WTC11 (cell line): Measurements from ENCODE around the gene NOX1. TPM values are rescaled to one million over a fixed set of nuclear protein-coding genes. Genes with fewer than 3 reads are reported as not detected.

Experiments
- ATAC-seq: fragments of 200-7000 bp; cut with Tn5 transposase; 2 replicates; pipeline ENCODE4 v1.10.0; 2021; ENCODE audit warnings: mild to moderate bottlenecking, moderate library complexity
- Bru-seq: library from RNA; stranded (reverse); fragments of 400-500 nt; gene quantifications from one replicate; lab custom pipeline; 2021; lab: Mats Ljungman, UMichigan
- CTCF ChIA-PET: fragments of 300-600 bp; sonication (Branson Sonifier 250); formaldehyde crosslinking; loops from one replicate; lab custom pipeline; 2021; ENCODE audit warnings: antibody characterized with exemption; lab: Charles Lee
- POLR2A ChIA-PET: fragments of 350-600 bp; sonication (Branson Sonifier 250); formaldehyde crosslinking; loops from one replicate; lab custom pipeline; 2021; ENCODE audit warnings: antibody characterized with exemption; lab: Charles Lee
- DNase-seq: peaks from one replicate; pipeline ENCODE4 v3.0.0; 2021; ENCODE audit warnings: low spot score
- H3K27ac Mint-ChIP-seq: 2 replicates; pipeline ENCODE4 v1.8.0; 2021; ENCODE audit warnings: mixed read lengths
- H3K27me3 Mint-ChIP-seq: 2 replicates; pipeline ENCODE4 v1.8.0; 2021; ENCODE audit warnings: low read depth, mild to moderate bottlenecking, moderate library complexity, mixed read lengths
- H3K36me3 Mint-ChIP-seq: 2 replicates; pipeline ENCODE4 v1.8.0; 2021; ENCODE audit warnings: mixed read lengths
- H3K4me1 Mint-ChIP-seq: 2 replicates; pipeline ENCODE4 v1.8.0; 2022; ENCODE audit warnings: mixed read lengths
- H3K4me3 Mint-ChIP-seq: 2 replicates; pipeline ENCODE4 v1.8.0; 2021; ENCODE audit warnings: mild to moderate bottlenecking, moderate library complexity, mixed read lengths
- H3K9me3 Mint-ChIP-seq: 2 replicates; pipeline ENCODE4 v1.8.0; 2021; ENCODE audit warnings: mixed read lengths
- ETV6 ChIP-seq: sonication (generic); formaldehyde crosslinking; IDR thresholded peaks from 2 replicates; pipeline ENCODE4 v1.8.1; 2022; ENCODE audit warnings: mild to moderate bottlenecking, missing genetic modification reagents
- GABPB1 ChIP-seq: sonication (generic); formaldehyde crosslinking; IDR thresholded peaks from 2 replicates; pipeline ENCODE4 v1.8.1; 2023; ENCODE audit warnings: mild to moderate bottlenecking, missing genetic modification reagents
- JAZF1 ChIP-seq: fragments of 250-450 bp; sonication (Bioruptor Pico); IDR thresholded peaks from 2 replicates; pipeline ENCODE4 v1.9.0; 2021; ENCODE audit warnings: moderate library complexity, mild to moderate bottlenecking, inconsistent platforms
- OVOL2 ChIP-seq: fragments of 250-450 bp; sonication (Bioruptor Pico); IDR thresholded peaks from 2 replicates; pipeline ENCODE4 v1.9.0; 2021; ENCODE audit warnings: mild to moderate bottlenecking, borderline replicate concordance
- SMAD3 ChIP-seq: sonication (generic); formaldehyde crosslinking; IDR thresholded peaks from 2 replicates; pipeline ENCODE4 v1.8.0; 2022; ENCODE audit warnings: missing genetic modification reagents, mild to moderate bottlenecking, borderline replicate concordance
- ZNF121 ChIP-seq: sonication (generic); formaldehyde crosslinking; IDR thresholded peaks from 2 replicates; pipeline ENCODE4 v1.8.0; 2023; ENCODE audit warnings: missing genetic modification reagents
- ZNF138 ChIP-seq: sonication (generic); formaldehyde crosslinking; conservative IDR thresholded peaks from 2 replicates; pipeline ENCODE4 v1.8.1; 2022; ENCODE audit warnings: mild to moderate bottlenecking, moderate library complexity, missing genetic modification reagents
- ZNF232 ChIP-seq: sonication (generic); formaldehyde crosslinking; IDR thresholded peaks from 2 replicates; pipeline ENCODE4 v1.8.0; 2022; ENCODE audit warnings: mild to moderate bottlenecking, missing genetic modification reagents
- ZNF423 ChIP-seq: fragments of 250-450 bp; sonication (Bioruptor Pico); IDR thresholded peaks from 2 replicates; pipeline ENCODE4 v2.1.2; 2022; ENCODE audit warnings: mild to moderate bottlenecking, moderate library complexity
- long read RNA-seq, 3 experiments: library from RNA in 1 of 3; library from capped mRNA in 1 of 3; library from polyadenylated mRNA in 1 of 3; unstranded in 2 of 3; stranded (forward) in 1 of 3; transcript quantifications; one replicate each; pipeline ENCODE4 v2.0.0, GENCODE V29; 2021
- total RNA-seq: library from RNA; stranded (reverse); gene quantifications from 3 replicates; pipeline ENCODE4 v1.2.3, GENCODE V29; 2021
- TF ChIP-seq, protein P1 (sequence below): sonication (generic); formaldehyde crosslinking; IDR thresholded peaks from 2 replicates; pipeline ENCODE4 v1.8.0; 2022; ENCODE audit warnings: mild to moderate bottlenecking, missing genetic modification reagents
- TF ChIP-seq, protein P2 (sequence below): sonication (generic); formaldehyde crosslinking; IDR thresholded peaks from 2 replicates; pipeline ENCODE4 v1.8.1; 2023; ENCODE audit warnings: mild to moderate bottlenecking, missing genetic modification reagents
- TF ChIP-seq, protein P3 (sequence below): sonication (generic); formaldehyde crosslinking; IDR thresholded peaks from 2 replicates; pipeline ENCODE4 v1.8.1; 2022; ENCODE audit warnings: low read depth, mild to moderate bottlenecking, moderate library complexity, missing genetic modification reagents, borderline replicate concordance
- TF ChIP-seq, protein P4 (sequence below): fragments of 250-450 bp; sonication (Bioruptor Pico); IDR thresholded peaks from 2 replicates; pipeline ENCODE4 v1.9.0; 2021; ENCODE audit warnings: moderate library complexity, mild to moderate bottlenecking, inconsistent platforms, borderline replicate concordance
- TF ChIP-seq, protein P5 (sequence below): fragments of 250-450 bp; sonication (Bioruptor Pico); conservative IDR thresholded peaks from 2 replicates; pipeline ENCODE4 v1.9.0; 2021; ENCODE audit warnings: mild to moderate bottlenecking

The NOX1 gene
- total RNA-seq (not detected in 3 replicates), Bru-seq, nascent RNA (percentile 1 among the genes with signal in this experiment)
- long read RNA-seq, experiment 1: 0 reads
- long read RNA-seq, experiment 2: 0 reads
- long read RNA-seq, experiment 3: 0 reads

DNA sequence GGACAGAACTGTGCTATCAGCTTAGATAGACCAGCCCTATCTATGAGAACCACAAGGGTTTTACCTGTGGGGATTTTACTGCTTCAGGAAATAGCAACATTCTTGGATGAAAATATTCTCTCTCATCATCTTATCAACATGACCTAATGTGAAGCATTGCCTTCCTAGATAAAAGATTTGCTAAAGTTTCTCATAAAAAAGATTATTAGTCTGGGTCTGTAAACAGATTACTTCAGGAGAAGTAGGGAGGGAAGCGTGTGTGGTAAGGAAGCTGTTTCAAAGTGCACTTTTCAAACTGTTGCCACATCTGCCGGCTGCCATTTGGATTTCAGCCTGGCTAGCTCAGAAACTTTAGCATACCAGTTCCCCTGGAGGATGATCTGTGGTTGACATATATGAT, at the start of gene NOX1:
TSS of gene NOX1 (minus strand) at position 35 of the 400 bp plus-strand sequence. CDS start 220 bp downstream, outside the sequence.
- Mint-ChIP-seq H3K4me3 (no peak within 1 kb of the TSS), H3K9me3 (no peaks in the 10 kb centered on the region), H3K36me3 (no peaks in the 10 kb centered on the region)
- CTCF ChIA-PET: no interaction called here
- TF ChIP-seq ETV6 (CRISPR knock-in tag) (no peak), GABPB1 (no peak), ZNF138 (no peak), OVOL2 (no peak), JAZF1 (CRISPR knock-in tag) (no peak), ZNF423 (CRISPR knock-in tag) (no peak)
- TF ChIP-seq, protein P1, sequence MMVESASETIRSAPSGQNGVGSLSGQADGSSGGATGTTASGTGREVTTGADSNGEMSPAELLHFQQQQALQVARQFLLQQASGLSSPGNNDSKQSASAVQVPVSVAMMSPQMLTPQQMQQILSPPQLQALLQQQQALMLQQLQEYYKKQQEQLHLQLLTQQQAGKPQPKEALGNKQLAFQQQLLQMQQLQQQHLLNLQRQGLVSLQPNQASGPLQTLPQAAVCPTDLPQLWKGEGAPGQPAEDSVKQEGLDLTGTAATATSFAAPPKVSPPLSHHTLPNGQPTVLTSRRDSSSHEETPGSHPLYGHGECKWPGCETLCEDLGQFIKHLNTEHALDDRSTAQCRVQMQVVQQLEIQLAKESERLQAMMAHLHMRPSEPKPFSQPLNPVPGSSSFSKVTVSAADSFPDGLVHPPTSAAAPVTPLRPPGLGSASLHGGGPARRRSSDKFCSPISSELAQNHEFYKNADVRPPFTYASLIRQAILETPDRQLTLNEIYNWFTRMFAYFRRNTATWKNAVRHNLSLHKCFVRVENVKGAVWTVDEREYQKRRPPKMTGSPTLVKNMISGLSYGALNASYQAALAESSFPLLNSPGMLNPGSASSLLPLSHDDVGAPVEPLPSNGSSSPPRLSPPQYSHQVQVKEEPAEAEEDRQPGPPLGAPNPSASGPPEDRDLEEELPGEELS (CRISPR knock-in tag): no peak
- TF ChIP-seq, protein P2, sequence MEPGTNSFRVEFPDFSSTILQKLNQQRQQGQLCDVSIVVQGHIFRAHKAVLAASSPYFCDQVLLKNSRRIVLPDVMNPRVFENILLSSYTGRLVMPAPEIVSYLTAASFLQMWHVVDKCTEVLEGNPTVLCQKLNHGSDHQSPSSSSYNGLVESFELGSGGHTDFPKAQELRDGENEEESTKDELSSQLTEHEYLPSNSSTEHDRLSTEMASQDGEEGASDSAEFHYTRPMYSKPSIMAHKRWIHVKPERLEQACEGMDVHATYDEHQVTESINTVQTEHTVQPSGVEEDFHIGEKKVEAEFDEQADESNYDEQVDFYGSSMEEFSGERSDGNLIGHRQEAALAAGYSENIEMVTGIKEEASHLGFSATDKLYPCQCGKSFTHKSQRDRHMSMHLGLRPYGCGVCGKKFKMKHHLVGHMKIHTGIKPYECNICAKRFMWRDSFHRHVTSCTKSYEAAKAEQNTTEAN (CRISPR knock-in tag): no peak
- TF ChIP-seq, protein P3, sequence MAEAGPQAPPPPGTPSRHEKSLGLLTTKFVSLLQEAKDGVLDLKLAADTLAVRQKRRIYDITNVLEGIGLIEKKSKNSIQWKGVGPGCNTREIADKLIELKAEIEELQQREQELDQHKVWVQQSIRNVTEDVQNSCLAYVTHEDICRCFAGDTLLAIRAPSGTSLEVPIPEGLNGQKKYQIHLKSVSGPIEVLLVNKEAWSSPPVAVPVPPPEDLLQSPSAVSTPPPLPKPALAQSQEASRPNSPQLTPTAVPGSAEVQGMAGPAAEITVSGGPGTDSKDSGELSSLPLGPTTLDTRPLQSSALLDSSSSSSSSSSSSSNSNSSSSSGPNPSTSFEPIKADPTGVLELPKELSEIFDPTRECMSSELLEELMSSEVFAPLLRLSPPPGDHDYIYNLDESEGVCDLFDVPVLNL (CRISPR knock-in tag): no peak
- TF ChIP-seq, protein P4, sequence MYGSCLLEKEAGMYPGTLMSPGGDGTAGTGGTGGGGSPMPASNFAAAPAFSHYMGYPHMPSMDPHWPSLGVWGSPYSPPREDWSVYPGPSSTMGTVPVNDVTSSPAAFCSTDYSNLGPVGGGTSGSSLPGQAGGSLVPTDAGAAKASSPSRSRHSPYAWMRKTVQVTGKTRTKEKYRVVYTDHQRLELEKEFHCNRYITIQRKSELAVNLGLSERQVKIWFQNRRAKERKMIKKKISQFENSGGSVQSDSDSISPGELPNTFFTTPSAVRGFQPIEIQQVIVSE (CRISPR knock-in tag): no peak
- TF ChIP-seq, all 79 proteins: peak for 0
- POLR2A ChIA-PET: no interaction called here
- Mint-ChIP-seq H3K27ac (no peak within 1 kb of the TSS), H3K27me3 (no peaks in the 10 kb centered on the region; the same call in 1 of the 2 replicates), H3K4me1 (peaks cover 4% of the 10 kb centered on the region)
- ATAC-seq (no peak), DNase-seq (no peak)

DNA sequence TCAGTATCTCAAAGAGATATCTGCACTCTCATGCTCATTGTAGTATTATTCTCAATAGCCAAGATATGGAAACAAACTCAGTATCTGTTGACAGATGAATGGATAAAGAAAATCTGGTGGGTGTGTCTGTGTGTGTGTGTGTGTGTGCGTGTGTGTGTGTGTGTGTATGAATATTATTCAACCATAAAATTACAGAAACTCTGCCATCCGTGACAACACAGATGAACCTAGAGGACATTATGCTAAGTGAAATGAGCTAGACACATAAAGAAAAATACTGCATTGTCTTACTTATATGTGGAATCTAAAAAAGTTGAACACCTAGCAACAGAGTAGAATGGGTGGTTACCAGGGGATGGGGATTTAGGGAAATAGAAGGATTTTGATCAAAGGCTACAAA, 41.4 kb upstream of the NOX1 start:
- CTCF ChIA-PET: no interaction called here
- no peak for ATAC-seq

DNA sequence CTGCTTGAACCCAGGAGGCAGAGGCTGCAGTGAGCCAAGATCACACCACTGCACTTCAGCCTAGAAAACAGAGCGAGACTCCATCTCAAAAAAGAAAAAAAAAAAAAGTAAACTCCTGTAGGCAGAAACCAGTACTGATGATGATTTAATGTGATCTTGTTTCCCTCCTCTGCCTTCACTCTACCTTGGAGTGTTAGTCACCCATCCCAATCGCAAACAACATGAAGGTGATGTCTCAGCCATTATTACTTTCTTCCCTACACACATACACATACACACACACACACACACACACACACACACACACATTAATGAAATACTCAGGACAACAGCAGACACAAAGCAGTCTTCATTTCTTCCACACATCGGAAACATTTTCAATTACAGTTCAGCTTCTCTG, 39.0 kb upstream of the NOX1 start:
- H3K27me3 Mint-ChIP-seq: no peaks in the 10 kb centered on the region
- TF ChIP-seq ZNF121 (CRISPR knock-in tag) (no peak), ZNF232 (CRISPR knock-in tag) (no peak), SMAD3 (CRISPR knock-in tag) (no peak), OVOL2 (no peak)
- TF ChIP-seq, protein P5, sequence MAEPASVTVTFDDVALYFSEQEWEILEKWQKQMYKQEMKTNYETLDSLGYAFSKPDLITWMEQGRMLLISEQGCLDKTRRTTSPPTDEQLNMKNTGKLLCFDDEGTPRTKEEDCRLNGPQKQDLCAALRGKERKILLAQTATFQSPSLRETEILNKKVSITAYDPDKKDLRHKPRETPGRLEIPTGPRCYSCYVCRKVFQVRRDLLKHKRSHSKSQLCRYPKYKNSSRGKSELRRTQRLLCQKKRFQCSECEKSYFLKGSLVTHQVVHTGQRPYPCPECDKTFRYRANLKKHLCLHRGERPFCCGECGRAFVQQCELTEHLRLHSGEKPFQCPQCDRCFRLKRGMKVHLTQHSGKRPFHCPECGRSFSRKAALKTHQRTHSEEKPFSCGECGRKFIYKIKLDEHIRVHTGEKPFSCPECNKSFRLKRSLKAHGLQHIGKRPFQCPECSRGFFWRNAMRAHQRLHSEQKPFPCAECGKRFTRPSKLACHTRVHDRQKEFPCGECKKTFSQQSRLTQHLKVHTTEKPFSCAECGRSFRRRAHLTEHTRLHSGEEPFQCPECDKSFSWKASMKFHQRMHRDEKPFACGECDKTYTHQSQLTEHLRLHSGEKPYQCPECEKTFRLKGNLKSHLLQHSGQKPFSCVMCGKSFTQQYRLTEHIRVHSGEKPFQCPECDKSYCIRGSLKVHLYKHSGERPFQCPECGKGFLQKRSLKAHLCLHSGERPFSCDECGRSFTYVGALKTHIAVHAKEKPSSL: no peak
- TF ChIP-seq, protein P2 (CRISPR knock-in tag): no peak
- ATAC-seq (no peak), DNase-seq (no peak)
- POLR2A ChIA-PET: no interaction called here
- peaks cover 13% of the 10 kb centered on the region for H3K4me1 Mint-ChIP-seq
- H3K9me3 Mint-ChIP-seq: no peaks in the 10 kb centered on the region
- no peak overlapping the region for H3K4me3 Mint-ChIP-seq
- CTCF ChIA-PET: no interaction called here
- H3K27ac Mint-ChIP-seq: no peak overlapping the region
- H3K36me3 Mint-ChIP-seq: no peaks in the 10 kb centered on the region

More for the DNA sequence above, 41.4 kb upstream of the NOX1 start:
- POLR2A ChIA-PET: no interaction called here
- Mint-ChIP-seq H3K27me3 (no peaks in the 10 kb centered on the region), H3K9me3 (no peaks in the 10 kb centered on the region), H3K36me3 (no peaks in the 10 kb centered on the region), H3K4me3 (no peak overlapping the region)
- TF ChIP-seq, protein P1 (CRISPR knock-in tag): no peak
- TF ChIP-seq, all 79 proteins: peak for 0
- Mint-ChIP-seq H3K27ac (no peak overlapping the region), H3K4me1 (peaks cover 11% of the 10 kb centered on the region)
- DNase-seq: no peak
